ENCODE measurements around the gene SMC4.

Gene SMC4

DNA sequence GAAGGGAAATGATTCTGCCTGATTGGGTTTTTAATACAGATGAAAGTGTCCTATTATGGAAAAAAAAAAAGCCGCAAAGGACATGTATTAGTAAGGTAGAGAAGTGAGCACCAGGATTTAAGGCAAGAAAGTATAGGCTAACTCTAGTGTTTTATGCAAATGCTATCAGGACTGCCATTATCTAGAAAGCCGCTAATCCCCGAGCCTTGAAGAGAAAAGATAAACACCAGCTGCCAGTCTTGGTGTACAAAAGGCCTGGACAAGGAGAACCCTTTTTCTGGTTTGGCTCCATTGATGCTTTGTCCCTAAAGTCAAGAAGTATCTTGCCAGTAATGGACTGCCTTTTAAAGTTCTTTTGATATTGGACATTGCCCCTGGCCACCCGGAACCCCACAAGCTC is 58.7 kb downstream of the SMC4 start:
- no peak overlapping the region for H2AFZ ChIP-seq (ENCODE audit: low read depth, low read length)
- peaks cover 3% of the 10 kb centered on the region for H3K27me3 ChIP-seq (ENCODE audit: insufficient read depth, low read length)
- no peaks in the 10 kb centered on the region for H3K4me1 ChIP-seq (ENCODE audit: insufficient read depth, low read length)
- H3K9me3 ChIP-seq (ENCODE audit: low read length): peaks cover 10% of the 10 kb centered on the region
- no peaks in the 10 kb centered on the region for H3K36me3 ChIP-seq (ENCODE audit: insufficient read depth, low read length)
- no peak overlapping the region for H3K4me3 ChIP-seq (ENCODE audit: low read length)

DNA sequence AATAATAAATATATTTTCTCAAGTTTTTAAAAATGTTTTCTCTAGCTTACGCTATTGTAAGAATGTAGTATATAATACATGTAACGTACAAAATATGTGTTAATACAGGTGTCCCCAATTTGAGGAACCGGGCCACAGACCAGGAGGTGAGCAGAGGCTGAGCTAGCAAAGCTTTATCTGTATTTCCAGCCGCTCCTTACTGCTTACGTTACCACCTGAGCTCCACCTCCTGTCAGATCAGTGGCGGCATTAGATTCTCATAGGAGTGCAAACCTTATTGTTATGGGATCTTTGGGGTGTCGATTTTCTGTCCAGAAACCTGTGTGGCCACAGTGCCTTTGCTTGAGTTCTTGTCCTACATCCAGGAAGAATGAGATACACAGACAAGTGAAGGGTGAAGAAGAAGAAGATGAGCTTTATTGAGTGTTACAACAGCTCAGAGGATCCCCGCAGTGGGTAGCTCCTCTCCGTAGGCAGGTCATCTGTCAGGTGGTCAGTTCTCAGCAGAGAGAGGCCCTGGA is 60.1 kb downstream of the SMC4 start:
- Histone ChIP-seq H2AFZ (ENCODE audit: low read depth, low read length) (no peak overlapping the region), H3K9me3 (ENCODE audit: low read length) (peaks cover 10% of the 10 kb centered on the region), H3K36me3 (ENCODE audit: insufficient read depth, low read length) (no peaks in the 10 kb centered on the region), H3K27me3 (ENCODE audit: insufficient read depth, low read length) (peaks cover 4% of the 10 kb centered on the region), H3K4me1 (ENCODE audit: insufficient read depth, low read length) (no peaks in the 10 kb centered on the region), H3K4me3 (ENCODE audit: low read length) (no peak overlapping the region)

- peaks cover 10% of the 10 kb centered on the region for H3K9me3 ChIP-seq (ENCODE audit: low read length)
- no peak overlapping the region for H2AFZ ChIP-seq (ENCODE audit: low read depth, low read length)
- no peaks in the 10 kb centered on the region for H3K36me3 ChIP-seq (ENCODE audit: insufficient read depth, low read length)
- no peaks in the 10 kb centered on the region for H3K4me1 ChIP-seq (ENCODE audit: insufficient read depth, low read length)
- no peak overlapping the region for H3K4me3 ChIP-seq (ENCODE audit: low read length)
- H3K27me3 ChIP-seq (ENCODE audit: insufficient read depth, low read length): peaks cover 4% of the 10 kb centered on the region
Measured at GRCh38 chr3:160460033-160460432, 60.6 kb downstream of the SMC4 start.

DNA sequence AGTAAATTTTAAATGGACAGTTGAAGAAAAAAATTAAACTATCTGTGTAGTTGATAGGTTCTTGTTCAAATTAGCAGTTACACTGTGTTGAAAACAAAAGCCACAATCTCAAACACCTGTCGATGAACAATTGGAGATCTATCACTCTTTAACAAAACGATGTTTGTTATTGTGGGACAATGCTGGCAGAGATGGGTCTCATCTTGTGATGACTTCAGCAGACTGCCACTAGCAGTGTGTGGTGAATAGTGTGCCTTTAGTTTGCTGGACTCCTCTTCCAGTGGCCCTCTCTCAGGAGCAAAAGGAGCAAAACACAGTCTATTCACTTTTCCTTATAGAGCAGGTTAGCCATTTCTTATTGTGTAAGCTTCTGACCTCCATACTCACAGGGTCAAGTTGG is 64.9 kb downstream of the SMC4 start:
- Histone ChIP-seq H3K27me3 (ENCODE audit: insufficient read depth, low read length) (peaks cover 4% of the 10 kb centered on the region), H3K36me3 (ENCODE audit: insufficient read depth, low read length) (no peaks in the 10 kb centered on the region), H3K4me3 (ENCODE audit: low read length) (no peak overlapping the region), H3K4me1 (ENCODE audit: insufficient read depth, low read length) (no peaks in the 10 kb centered on the region), H3K9me3 (ENCODE audit: low read length) (peaks cover 9% of the 10 kb centered on the region), H2AFZ (ENCODE audit: low read depth, low read length) (no peak overlapping the region)

DNA sequence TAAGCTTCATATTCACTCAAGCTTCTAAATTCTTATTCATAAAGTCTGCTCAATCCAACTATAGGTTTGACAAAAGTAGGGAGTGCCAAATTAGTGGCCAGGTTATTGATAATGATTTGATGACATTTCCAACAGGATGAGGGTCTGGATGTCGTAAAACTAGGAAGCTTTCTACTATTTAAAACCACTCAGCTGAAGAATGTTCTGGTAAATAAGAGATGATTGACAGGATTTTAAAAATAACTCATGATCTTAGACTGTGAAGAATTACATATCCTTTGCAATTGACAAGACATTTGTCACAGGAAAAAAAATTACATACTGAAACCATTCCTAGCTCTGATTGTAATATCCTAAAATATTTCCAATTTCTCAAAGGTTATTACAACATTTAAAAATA is 65.5 kb downstream of the SMC4 start:
- peaks cover 4% of the 10 kb centered on the region for H3K27me3 ChIP-seq (ENCODE audit: insufficient read depth, low read length)
- H2AFZ ChIP-seq (ENCODE audit: low read depth, low read length): no peak overlapping the region
- H3K9me3 ChIP-seq (ENCODE audit: low read length): peaks cover 5% of the 10 kb centered on the region
- no peaks in the 10 kb centered on the region for H3K36me3 ChIP-seq (ENCODE audit: insufficient read depth, low read length)
- H3K4me3 ChIP-seq (ENCODE audit: low read length): no peak overlapping the region
- H3K4me1 ChIP-seq (ENCODE audit: insufficient read depth, low read length): no peaks in the 10 kb centered on the region

DNA sequence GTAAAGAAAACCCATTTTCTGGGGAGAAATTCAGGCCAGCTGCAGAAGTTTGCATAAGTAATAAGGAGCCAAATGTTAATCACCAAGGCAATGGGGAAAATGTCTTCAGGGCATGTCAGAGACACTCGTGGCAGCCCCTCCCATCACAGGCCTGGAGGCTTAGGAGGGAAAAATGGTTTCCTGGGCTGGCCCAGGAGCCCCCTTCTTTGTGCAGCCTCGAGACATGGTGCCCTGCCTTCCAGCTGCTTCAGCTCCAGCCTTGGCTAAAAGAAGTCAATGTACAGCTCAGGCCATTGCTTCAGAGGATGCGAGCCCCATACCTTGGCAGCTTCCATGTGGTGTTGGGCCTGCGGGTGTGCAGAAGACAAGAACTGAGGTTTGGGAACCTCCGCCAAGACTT is 70.7 kb downstream of the SMC4 start:
- H2AFZ ChIP-seq (ENCODE audit: low read depth, low read length): no peak overlapping the region
- no peaks in the 10 kb centered on the region for H3K27me3 ChIP-seq (ENCODE audit: insufficient read depth, low read length)
- H3K4me1 ChIP-seq (ENCODE audit: insufficient read depth, low read length): no peaks in the 10 kb centered on the region
- H3K36me3 ChIP-seq (ENCODE audit: insufficient read depth, low read length): no peaks in the 10 kb centered on the region
- H3K9me3 ChIP-seq (ENCODE audit: low read length): peaks cover 7% of the 10 kb centered on the region
- no peak overlapping the region for H3K4me3 ChIP-seq (ENCODE audit: low read length)

DNA sequence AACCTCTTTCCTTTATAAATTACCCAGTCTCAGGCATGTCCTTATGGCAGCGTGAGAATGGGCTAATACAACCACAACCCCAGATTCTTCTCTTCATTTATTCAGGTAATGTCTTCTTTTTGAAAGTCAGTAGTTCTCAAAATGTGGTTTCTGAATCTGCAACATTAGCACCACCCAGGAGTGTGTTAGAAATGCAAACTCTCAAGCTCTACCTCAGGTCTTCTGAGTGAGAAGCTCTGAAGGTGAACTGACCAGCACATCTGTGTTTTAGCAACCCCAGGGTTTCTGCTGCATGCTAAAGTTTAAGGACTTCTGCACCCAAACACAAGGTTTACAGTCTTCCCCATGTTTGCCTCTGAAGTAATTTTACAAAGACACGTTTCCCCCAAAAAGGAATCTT is 72.4 kb downstream of the SMC4 start:
- Histone ChIP-seq H3K27me3 (ENCODE audit: insufficient read depth, low read length) (no peaks in the 10 kb centered on the region), H2AFZ (ENCODE audit: low read depth, low read length) (no peak overlapping the region), H3K4me3 (ENCODE audit: low read length) (no peak overlapping the region), H3K36me3 (ENCODE audit: insufficient read depth, low read length) (no peaks in the 10 kb centered on the region), H3K9me3 (ENCODE audit: low read length) (peaks cover 7% of the 10 kb centered on the region), H3K4me1 (ENCODE audit: insufficient read depth, low read length) (no peaks in the 10 kb centered on the region)

GRCh38 chr3:160472344-160472743 is 72.9 kb downstream of the SMC4 start:
- no peaks in the 10 kb centered on the region for H3K4me1 ChIP-seq (ENCODE audit: insufficient read depth, low read length)
- H2AFZ ChIP-seq (ENCODE audit: low read depth, low read length): no peak overlapping the region
- peaks cover 7% of the 10 kb centered on the region for H3K9me3 ChIP-seq (ENCODE audit: low read length)
- H3K4me3 ChIP-seq (ENCODE audit: low read length): no peak overlapping the region
- H3K27me3 ChIP-seq (ENCODE audit: insufficient read depth, low read length): no peaks in the 10 kb centered on the region
- no peaks in the 10 kb centered on the region for H3K36me3 ChIP-seq (ENCODE audit: insufficient read depth, low read length)

- Histone ChIP-seq H3K36me3 (ENCODE audit: insufficient read depth, low read length) (no peaks in the 10 kb centered on the region), H3K4me1 (ENCODE audit: insufficient read depth, low read length) (no peaks in the 10 kb centered on the region), H3K27me3 (ENCODE audit: insufficient read depth, low read length) (no peaks in the 10 kb centered on the region), H3K9me3 (ENCODE audit: low read length) (peaks cover 7% of the 10 kb centered on the region), H2AFZ (ENCODE audit: low read depth, low read length) (no peak overlapping the region), H3K4me3 (ENCODE audit: low read length) (no peak overlapping the region)
Measured at GRCh38 chr3:160473221-160473620, 73.8 kb downstream of the SMC4 start.

- Histone ChIP-seq H3K9me3 (ENCODE audit: low read length) (peaks cover 7% of the 10 kb centered on the region), H3K4me1 (ENCODE audit: insufficient read depth, low read length) (no peaks in the 10 kb centered on the region), H3K4me3 (ENCODE audit: low read length) (no peak overlapping the region), H3K27me3 (ENCODE audit: insufficient read depth, low read length) (no peaks in the 10 kb centered on the region), H3K36me3 (ENCODE audit: insufficient read depth, low read length) (no peaks in the 10 kb centered on the region), H2AFZ (ENCODE audit: low read depth, low read length) (no peak overlapping the region)
Measured at GRCh38 chr3:160473978-160474377, 74.5 kb downstream of the SMC4 start.

DNA sequence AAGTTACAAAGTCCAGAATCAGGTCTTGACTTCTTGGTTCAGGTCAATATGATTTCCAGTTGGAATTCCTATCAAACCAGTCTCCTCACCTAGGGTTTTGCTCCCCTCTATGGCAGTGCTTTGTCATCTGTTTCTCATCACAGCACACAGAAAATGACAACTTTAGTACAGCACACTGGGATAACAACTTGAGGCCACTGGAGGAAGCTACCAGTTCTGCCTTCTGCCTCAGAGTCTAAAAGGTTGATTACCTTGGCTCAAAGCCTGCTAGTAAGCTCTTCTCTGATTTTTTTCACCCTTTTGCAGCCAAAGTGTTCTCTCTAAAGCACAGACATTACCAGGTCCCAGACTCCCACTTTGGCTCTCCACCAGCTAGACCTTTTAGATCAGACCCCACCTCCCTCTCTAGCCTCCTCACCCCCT is 75.0 kb downstream of the SMC4 start:
- H3K36me3 ChIP-seq (ENCODE audit: insufficient read depth, low read length): no peaks in the 10 kb centered on the region
- H2AFZ ChIP-seq (ENCODE audit: low read depth, low read length): no peak overlapping the region
- peaks cover 7% of the 10 kb centered on the region for H3K9me3 ChIP-seq (ENCODE audit: low read length)
- no peaks in the 10 kb centered on the region for H3K27me3 ChIP-seq (ENCODE audit: insufficient read depth, low read length)
- H3K4me1 ChIP-seq (ENCODE audit: insufficient read depth, low read length): no peaks in the 10 kb centered on the region
- no peak overlapping the region for H3K4me3 ChIP-seq (ENCODE audit: low read length)

DNA sequence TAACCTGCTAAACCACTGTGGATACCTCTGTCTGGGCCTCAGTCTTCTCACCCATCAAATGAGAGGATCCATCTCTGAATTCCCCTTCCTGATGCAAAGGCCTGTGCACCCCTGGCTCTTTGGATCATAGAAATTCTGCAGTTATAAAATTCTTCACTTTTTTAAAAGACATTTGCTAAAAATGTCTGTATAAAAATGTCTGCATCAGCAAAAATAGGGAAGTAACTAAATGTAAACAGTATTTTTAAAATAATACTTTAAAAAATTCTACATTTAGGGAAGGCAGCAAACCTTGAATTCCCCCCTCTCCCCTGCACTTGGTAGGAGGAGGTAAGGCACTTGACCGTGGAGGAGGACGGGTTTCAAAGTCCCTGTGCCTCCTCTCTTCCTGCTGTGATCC is 75.7 kb downstream of the SMC4 start:
- H3K27me3 ChIP-seq (ENCODE audit: insufficient read depth, low read length): no peaks in the 10 kb centered on the region
- no peaks in the 10 kb centered on the region for H3K36me3 ChIP-seq (ENCODE audit: insufficient read depth, low read length)
- no peak overlapping the region for H2AFZ ChIP-seq (ENCODE audit: low read depth, low read length)
- no peak overlapping the region for H3K4me3 ChIP-seq (ENCODE audit: low read length)
- H3K4me1 ChIP-seq (ENCODE audit: insufficient read depth, low read length): no peaks in the 10 kb centered on the region
- peaks cover 7% of the 10 kb centered on the region for H3K9me3 ChIP-seq (ENCODE audit: low read length)

DNA sequence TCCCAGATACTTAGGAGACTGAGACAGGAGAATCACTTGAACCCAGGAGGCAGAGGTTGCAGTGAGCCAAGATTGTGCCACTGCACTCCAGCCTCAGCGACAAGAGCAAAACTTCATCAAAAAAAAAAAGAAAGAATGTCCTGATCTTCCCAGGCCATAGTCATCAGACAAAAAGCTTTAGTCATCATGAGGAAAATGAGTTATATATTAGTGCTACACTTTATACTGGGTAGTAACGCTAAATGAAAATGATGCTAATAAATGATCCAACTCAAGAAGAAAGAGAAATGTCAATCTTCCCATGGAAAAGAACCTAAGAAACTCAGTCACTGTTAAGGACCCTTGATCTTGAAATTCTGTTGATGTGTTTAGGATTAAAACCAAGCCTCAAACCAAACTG is 76.4 kb downstream of the SMC4 start:
- Histone ChIP-seq H3K36me3 (ENCODE audit: insufficient read depth, low read length) (no peaks in the 10 kb centered on the region), H3K9me3 (ENCODE audit: low read length) (peaks cover 5% of the 10 kb centered on the region), H3K4me1 (ENCODE audit: insufficient read depth, low read length) (no peaks in the 10 kb centered on the region), H3K4me3 (ENCODE audit: low read length) (no peak overlapping the region), H3K27me3 (ENCODE audit: insufficient read depth, low read length) (no peaks in the 10 kb centered on the region), H2AFZ (ENCODE audit: low read depth, low read length) (no peak overlapping the region)

DNA sequence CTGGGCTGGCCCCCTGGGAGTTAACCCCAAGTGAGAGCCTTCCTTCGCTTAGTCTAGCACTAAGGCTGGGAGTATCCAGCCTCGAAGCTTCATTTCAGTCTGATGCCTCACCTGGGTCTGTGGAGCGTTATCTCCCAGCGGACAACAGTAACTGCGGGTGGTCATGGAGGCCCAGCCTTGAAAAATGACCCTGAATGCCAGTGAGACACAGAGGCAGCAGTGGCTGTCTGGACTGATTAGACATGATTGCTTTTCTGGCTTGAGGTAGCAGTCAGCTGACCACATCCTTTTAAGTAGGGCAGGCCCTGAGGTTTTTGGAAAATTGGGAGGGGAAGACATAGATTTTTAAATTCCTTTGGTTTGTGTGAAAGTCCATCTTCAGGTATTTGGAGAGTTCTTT is 78.3 kb downstream of the SMC4 start:
- Histone ChIP-seq H2AFZ (ENCODE audit: low read depth, low read length) (no peak overlapping the region), H3K4me1 (ENCODE audit: insufficient read depth, low read length) (no peaks in the 10 kb centered on the region), H3K9me3 (ENCODE audit: low read length) (no peaks in the 10 kb centered on the region), H3K27me3 (ENCODE audit: insufficient read depth, low read length) (no peaks in the 10 kb centered on the region), H3K4me3 (ENCODE audit: low read length) (no peak overlapping the region), H3K36me3 (ENCODE audit: insufficient read depth, low read length) (no peaks in the 10 kb centered on the region)

All from neuron (in vitro differentiated cells).